DND-41 (cell line): ENCODE measurements around the gene TMEM44.
"Not testable (repeated sequence)": the region's sequence is repeated elsewhere in the genome, so short reads cannot be mapped to it uniquely, and the experiment has no call there.

Source experiments
- ATAC-seq: fragments of 200-7000 bp; cut with Tn5 transposase; 3 replicates; pipeline ENCODE4 v1.9.1; 2021; ENCODE audit warnings: low read depth; ENCODE audit not compliant: insufficient read depth
- DNase-seq: peaks from one replicate; pipeline ENCODE4 v3.0.0-alpha.2; 2020
- H2AFZ ChIP-seq: 2 replicates; pipeline ENCODE4 v1.6.0; 2012; ENCODE audit warnings: low read depth, low read length
- H3K27ac ChIP-seq: 2 replicates; pipeline ENCODE4 v1.5.1; 2012; ENCODE audit warnings: low read length, inconsistent platforms
- H3K27me3 ChIP-seq: fragments of 200-600 bp; sonication (generic); 2 replicates; pipeline ENCODE4 v1.6.0; 2012; ENCODE audit warnings: low read length, mild to moderate bottlenecking, inconsistent platforms; ENCODE audit not compliant: insufficient read depth, poor library complexity
- H3K36me3 ChIP-seq: 2 replicates; pipeline ENCODE4 v1.5.1; 2012; ENCODE audit warnings: low read length, inconsistent platforms; ENCODE audit not compliant: insufficient read depth
- H3K4me1 ChIP-seq: 2 replicates; pipeline ENCODE4 v1.5.1; 2012; ENCODE audit warnings: mild to moderate bottlenecking, low read length; ENCODE audit not compliant: insufficient read depth
- H3K4me2 ChIP-seq: 2 replicates; pipeline ENCODE4 v1.6.0; 2012; ENCODE audit warnings: mild to moderate bottlenecking, moderate library complexity, low read length, inconsistent platforms; ENCODE audit not compliant: insufficient read depth
- H3K4me3 ChIP-seq, 2 experiments: fragments of 200-600 bp in 1 of 2; shearing (Covaris generic) in 1 of 2; 2 replicates each; pipeline ENCODE4 v1.5.1; 2012 to 2016; ENCODE audit warnings: inconsistent platforms in 2 of 2, low read length in 2 of 2, mild to moderate bottlenecking in 2 of 2, low read depth in 1 of 2, moderate library complexity in 1 of 2
- H3K79me2 ChIP-seq: 2 replicates; pipeline ENCODE4 v1.6.0; 2012; ENCODE audit warnings: low read length, inconsistent platforms; ENCODE audit not compliant: insufficient read depth
- H3K9ac ChIP-seq: 2 replicates; pipeline ENCODE4 v1.6.0; 2012; ENCODE audit warnings: low read depth, mild to moderate bottlenecking, inconsistent platforms, low read length, moderate library complexity
- H3K9me3 ChIP-seq: 2 replicates; pipeline ENCODE4 v1.5.1; 2012; ENCODE audit warnings: low read length, moderate library complexity, mild to moderate bottlenecking, inconsistent platforms; ENCODE audit not compliant: insufficient read depth, severe bottlenecking
- H4K20me1 ChIP-seq: 2 replicates; pipeline ENCODE4 v1.6.0; 2012; ENCODE audit warnings: low read length; ENCODE audit not compliant: insufficient read depth
- CTCF ChIP-seq: IDR thresholded peaks from 2 replicates; pipeline ENCODE4 v1.5.1; 2012; ENCODE audit warnings: borderline replicate concordance, low read length, moderate library complexity, mild to moderate bottlenecking; ENCODE audit not compliant: poor library complexity, severe bottlenecking; ENCODE audit errors: extremely low read depth
- EZH2 ChIP-seq: IDR thresholded peaks from 3 replicates; pipeline ENCODE4 v1.6.1; 2012; ENCODE audit warnings: borderline replicate concordance, low read depth, mild to moderate bottlenecking, moderate library complexity, low read length, inconsistent platforms; ENCODE audit not compliant: severe bottlenecking

TMEM44 gene

GRCh38 chr3:194549853-194550252 is 83.4 kb downstream of the TMEM44 start:
- no peaks in the 10 kb centered on the region for H3K27me3 ChIP-seq
- H3K4me2 ChIP-seq: no peak overlapping the region
- no peaks in the 10 kb centered on the region for H3K4me1 ChIP-seq
- H3K9me3 ChIP-seq: no peaks in the 10 kb centered on the region
- ATAC-seq (no peak), DNase-seq (no peak)
- H3K27ac ChIP-seq: no peak overlapping the region
- H3K9ac ChIP-seq: no peak overlapping the region
- no peak overlapping the region for H2AFZ ChIP-seq
- no peaks in the 10 kb centered on the region for H3K36me3 ChIP-seq
- no peak overlapping the region for H3K4me3 ChIP-seq
- TF ChIP-seq CTCF: no peak
- no peak for TF ChIP-seq EZH2
- H3K79me2 ChIP-seq: no peaks in the 10 kb centered on the region
- no peaks in the 10 kb centered on the region for H4K20me1 ChIP-seq

GRCh38 chr3:194548346-194549321 is 84.6 kb downstream of the TMEM44 start:
- TF ChIP-seq CTCF (no peak), EZH2 (no peak)
- H4K20me1 ChIP-seq: no peaks in the 10 kb centered on the region
- H2AFZ ChIP-seq: no peak overlapping the region
- no peak overlapping the region for H3K27ac ChIP-seq
- H3K4me2 ChIP-seq: no peak overlapping the region
- H3K4me1 ChIP-seq: no peaks in the 10 kb centered on the region
- H3K9ac ChIP-seq: no peak overlapping the region
- no peaks in the 10 kb centered on the region for H3K9me3 ChIP-seq
- no peaks in the 10 kb centered on the region for H3K79me2 ChIP-seq
- no peaks in the 10 kb centered on the region for H3K27me3 ChIP-seq
- no peak overlapping the region for H3K4me3 ChIP-seq
- DNase-seq (no peak), ATAC-seq (no peak)
- no peaks in the 10 kb centered on the region for H3K36me3 ChIP-seq

GRCh38 chr3:194547042-194547441 is 86.2 kb downstream of the TMEM44 start:
- Histone ChIP-seq H3K79me2 (no peaks in the 10 kb centered on the region), H3K4me3 (no peak overlapping the region), H3K27me3 (no peaks in the 10 kb centered on the region), H3K4me2 (no peak overlapping the region), H3K4me1 (no peaks in the 10 kb centered on the region), H4K20me1 (no peaks in the 10 kb centered on the region), H2AFZ (no peak overlapping the region), H3K9ac (no peak overlapping the region), H3K27ac (no peak overlapping the region), H3K9me3 (no peaks in the 10 kb centered on the region), H3K36me3 (no peaks in the 10 kb centered on the region)
- DNase-seq (no peak), ATAC-seq (no peak)
- TF ChIP-seq EZH2 (no peak), CTCF (no peak)

GRCh38 chr3:194545538-194545937 is 87.7 kb downstream of the TMEM44 start:
- H3K27ac ChIP-seq: not testable (repeated sequence)

More at GRCh38 chr3:194545538-194545937, 87.7 kb downstream of the TMEM44 start:
- not testable (repeated sequence) for H3K9me3 ChIP-seq, H3K36me3 ChIP-seq, H3K4me1 ChIP-seq, H2AFZ ChIP-seq, H3K27me3 ChIP-seq, H3K4me2 ChIP-seq, H4K20me1 ChIP-seq, ATAC-seq, H3K9ac ChIP-seq, H3K4me3 ChIP-seq, DNase-seq, H3K79me2 ChIP-seq
